Ishikawa (cell line): ENCODE results near the gene TSPAN9.

Source experiments
- CEBPB ChIP-seq: IDR thresholded peaks from 2 replicates; pipeline ENCODE4 v1.6.1; 2012
- CREB1 ChIP-seq: IDR thresholded peaks from 2 replicates; pipeline ENCODE4 v1.6.1; 2012; ENCODE audit warnings: low read depth
- EGR1 ChIP-seq: IDR thresholded peaks from 2 replicates; pipeline ENCODE4 v1.6.1; 2012
- EP300 ChIP-seq: IDR thresholded peaks from 2 replicates; pipeline ENCODE4 v1.6.1; 2012; ENCODE audit warnings: borderline replicate concordance
- FOXM1 ChIP-seq: IDR thresholded peaks from 2 replicates; pipeline ENCODE4 v1.6.1; 2012; ENCODE audit warnings: low read depth, borderline replicate concordance
- NFIC ChIP-seq: IDR thresholded peaks from 2 replicates; pipeline ENCODE4 v1.6.1; 2012
- RAD21 ChIP-seq: IDR thresholded peaks from 2 replicates; pipeline ENCODE4 v1.6.1; 2012; ENCODE audit warnings: low read depth
- TAF1 ChIP-seq: IDR thresholded peaks from 2 replicates; pipeline ENCODE4 v1.6.1; 2012; ENCODE audit warnings: low read depth, mild to moderate bottlenecking
- TCF12 ChIP-seq: IDR thresholded peaks from 2 replicates; pipeline ENCODE4 v1.6.1; 2012; ENCODE audit warnings: low read depth
- TEAD4 ChIP-seq: IDR thresholded peaks from 2 replicates; pipeline ENCODE4 v1.6.1; 2012
- YY1 ChIP-seq: IDR thresholded peaks from 2 replicates; pipeline ENCODE4 v1.6.1; 2012; ENCODE audit warnings: low read depth
- ZBTB7A ChIP-seq: IDR thresholded peaks from 2 replicates; pipeline ENCODE4 v1.6.1; 2012; ENCODE audit warnings: low read depth
- TF ChIP-seq, protein P1 (sequence below): IDR thresholded peaks from 2 replicates; pipeline ENCODE4 v1.6.1; 2012
- TF ChIP-seq, protein P2 (sequence below): IDR thresholded peaks from 2 replicates; pipeline ENCODE4 v1.6.1; 2012
- TF ChIP-seq, protein P3 (sequence below): IDR thresholded peaks from 2 replicates; pipeline ENCODE4 v1.6.1; 2012; ENCODE audit warnings: low read depth, mild to moderate bottlenecking

TSPAN9 gene

DNA sequence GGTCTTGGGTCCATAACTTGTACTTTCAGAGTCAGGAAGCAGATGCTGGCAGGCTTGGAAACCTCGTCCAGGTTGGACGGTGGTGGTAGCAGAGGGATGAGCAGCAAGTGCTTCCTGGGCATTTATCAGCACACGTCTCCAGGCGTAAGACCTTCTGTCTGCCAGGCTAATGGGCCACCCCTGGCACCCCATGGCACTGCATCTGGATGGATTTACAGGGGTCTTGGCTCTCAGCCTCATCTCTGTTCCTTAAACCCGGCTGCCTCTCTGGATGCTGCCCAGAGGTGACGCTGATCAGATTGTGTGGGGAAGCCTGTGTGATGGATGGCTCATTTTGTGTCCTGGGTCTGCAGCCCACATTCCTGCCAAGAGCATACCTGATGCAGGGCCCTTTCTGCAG lies 145.1 kb downstream of the TSPAN9 start:
- TF ChIP-seq, protein P1, sequence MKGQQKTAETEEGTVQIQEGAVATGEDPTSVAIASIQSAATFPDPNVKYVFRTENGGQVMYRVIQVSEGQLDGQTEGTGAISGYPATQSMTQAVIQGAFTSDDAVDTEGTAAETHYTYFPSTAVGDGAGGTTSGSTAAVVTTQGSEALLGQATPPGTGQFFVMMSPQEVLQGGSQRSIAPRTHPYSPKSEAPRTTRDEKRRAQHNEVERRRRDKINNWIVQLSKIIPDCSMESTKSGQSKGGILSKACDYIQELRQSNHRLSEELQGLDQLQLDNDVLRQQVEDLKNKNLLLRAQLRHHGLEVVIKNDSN: no peak
- TF ChIP-seq TCF12 (no peak), CREB1 (no peak), TAF1 (no peak), YY1 (no peak), FOXM1 (no peak), EGR1 (no peak), TEAD4 (no peak), CEBPB (no peak), EP300 (no peak), RAD21 (no peak)
- TF ChIP-seq, protein P2, sequence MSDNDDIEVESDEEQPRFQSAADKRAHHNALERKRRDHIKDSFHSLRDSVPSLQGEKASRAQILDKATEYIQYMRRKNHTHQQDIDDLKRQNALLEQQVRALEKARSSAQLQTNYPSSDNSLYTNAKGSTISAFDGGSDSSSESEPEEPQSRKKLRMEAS: no peak
- TF ChIP-seq, protein P3, sequence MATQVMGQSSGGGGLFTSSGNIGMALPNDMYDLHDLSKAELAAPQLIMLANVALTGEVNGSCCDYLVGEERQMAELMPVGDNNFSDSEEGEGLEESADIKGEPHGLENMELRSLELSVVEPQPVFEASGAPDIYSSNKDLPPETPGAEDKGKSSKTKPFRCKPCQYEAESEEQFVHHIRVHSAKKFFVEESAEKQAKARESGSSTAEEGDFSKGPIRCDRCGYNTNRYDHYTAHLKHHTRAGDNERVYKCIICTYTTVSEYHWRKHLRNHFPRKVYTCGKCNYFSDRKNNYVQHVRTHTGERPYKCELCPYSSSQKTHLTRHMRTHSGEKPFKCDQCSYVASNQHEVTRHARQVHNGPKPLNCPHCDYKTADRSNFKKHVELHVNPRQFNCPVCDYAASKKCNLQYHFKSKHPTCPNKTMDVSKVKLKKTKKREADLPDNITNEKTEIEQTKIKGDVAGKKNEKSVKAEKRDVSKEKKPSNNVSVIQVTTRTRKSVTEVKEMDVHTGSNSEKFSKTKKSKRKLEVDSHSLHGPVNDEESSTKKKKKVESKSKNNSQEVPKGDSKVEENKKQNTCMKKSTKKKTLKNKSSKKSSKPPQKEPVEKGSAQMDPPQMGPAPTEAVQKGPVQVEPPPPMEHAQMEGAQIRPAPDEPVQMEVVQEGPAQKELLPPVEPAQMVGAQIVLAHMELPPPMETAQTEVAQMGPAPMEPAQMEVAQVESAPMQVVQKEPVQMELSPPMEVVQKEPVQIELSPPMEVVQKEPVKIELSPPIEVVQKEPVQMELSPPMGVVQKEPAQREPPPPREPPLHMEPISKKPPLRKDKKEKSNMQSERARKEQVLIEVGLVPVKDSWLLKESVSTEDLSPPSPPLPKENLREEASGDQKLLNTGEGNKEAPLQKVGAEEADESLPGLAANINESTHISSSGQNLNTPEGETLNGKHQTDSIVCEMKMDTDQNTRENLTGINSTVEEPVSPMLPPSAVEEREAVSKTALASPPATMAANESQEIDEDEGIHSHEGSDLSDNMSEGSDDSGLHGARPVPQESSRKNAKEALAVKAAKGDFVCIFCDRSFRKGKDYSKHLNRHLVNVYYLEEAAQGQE: no peak

DNA sequence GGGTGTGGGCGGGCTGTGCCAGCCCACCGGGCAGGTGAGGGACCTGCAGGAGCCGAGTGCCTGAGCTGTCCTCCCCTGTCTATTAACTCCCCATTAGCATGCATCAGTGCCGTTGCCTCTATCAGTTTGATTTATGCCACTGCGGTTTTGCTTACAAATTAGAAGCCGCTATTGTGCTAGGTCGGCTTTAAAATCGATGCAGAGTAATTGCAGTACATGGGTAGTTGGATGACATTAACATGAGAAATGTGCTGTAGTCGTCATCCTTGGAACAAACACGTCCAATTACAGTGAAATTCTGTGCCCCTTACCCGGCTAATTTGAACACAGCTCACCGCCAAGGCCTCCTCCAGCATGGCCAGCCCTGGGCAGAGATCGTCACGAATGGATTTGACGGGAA lies 145.8 kb downstream of the TSPAN9 start:
- TF ChIP-seq, protein P3: no peak
- TF ChIP-seq CREB1 (no peak), YY1 (no peak), TCF12 (no peak), TAF1 (no peak), EP300 (no peak), FOXM1 (no peak), RAD21 (no peak), ZBTB7A (no peak), CEBPB (no peak), NFIC (no peak), TEAD4 (no peak)
- TF ChIP-seq, protein P2: no peak
- TF ChIP-seq, protein P1: no peak

DNA sequence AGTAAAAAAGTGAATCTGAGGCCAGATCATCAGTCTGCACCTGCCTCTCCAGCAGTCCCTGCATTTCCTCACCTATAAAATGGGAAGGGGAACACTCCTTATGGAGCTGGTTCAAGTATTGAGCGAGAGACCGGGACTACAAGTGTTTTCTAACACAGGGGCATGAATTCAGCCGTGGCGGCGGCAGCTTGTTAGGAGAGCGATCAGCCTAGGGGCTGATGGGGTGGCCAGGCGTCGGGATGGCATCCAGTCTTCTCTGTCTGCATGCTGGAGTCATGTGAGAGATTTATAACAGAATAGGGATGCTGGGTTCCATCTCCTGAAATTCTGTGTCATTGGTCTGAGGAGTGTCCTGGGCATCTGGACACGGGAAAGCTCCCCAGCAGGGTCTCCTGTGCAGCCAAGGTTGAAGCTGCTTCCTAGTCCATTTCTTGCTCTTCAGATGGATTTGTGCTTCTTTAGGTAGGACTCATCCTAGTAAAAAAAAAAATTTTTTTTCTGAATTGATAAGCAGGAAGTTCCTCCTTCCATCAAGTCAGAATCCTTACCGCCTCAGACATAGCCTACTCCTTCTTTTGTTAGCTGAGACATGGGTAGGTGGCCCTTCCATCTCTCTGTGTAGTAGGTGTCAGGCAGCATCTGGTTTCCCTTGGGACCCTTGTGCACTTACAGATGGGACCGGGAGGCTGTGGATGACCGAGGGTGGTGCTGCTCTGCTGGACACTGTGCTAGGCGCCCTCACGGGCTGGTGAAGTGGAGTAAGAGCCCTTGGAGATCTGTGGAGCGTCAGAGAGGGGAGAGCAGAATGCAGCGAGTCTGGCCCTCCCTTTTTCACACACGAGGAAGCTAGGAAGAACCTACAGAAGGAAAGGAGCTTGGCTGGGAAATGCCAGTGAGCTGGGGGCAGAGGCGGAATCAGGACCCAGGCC lies 146.7 kb downstream of the TSPAN9 start:
- TF ChIP-seq EP300 (no peak), RAD21 (no peak), NFIC (no peak), TCF12 (no peak), FOXM1 (no peak)
- TF ChIP-seq, protein P1: no peak
- TF ChIP-seq, protein P3: no peak

DNA sequence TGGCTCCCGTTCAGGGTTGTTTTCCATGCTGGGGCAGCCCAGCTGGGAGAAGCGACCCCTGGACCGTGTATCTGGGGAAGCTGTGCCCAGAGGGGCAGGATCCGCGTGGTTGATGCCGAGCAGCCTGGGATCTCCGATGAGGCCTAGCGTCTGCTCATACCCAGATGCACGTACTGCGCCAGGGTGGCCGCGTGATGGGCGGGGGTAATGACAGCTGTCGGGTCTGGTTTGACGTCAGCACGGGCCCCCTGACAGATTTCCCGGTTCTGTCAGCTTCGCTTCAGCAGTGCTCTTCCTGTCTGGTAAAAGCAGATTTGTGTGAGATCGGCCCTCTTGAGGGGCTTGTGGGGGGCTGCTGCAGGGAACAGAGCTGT lies 147.3 kb downstream of the TSPAN9 start:
- TF ChIP-seq RAD21 (no peak), EP300 (no peak), ZBTB7A (no peak), TCF12 (no peak), TAF1 (no peak), FOXM1 (no peak), NFIC (no peak)
- TF ChIP-seq, protein P2: no peak
- TF ChIP-seq, protein P3: no peak
- TF ChIP-seq, protein P1: no peak
